C4-2B (cell line): Measurements from ENCODE around the gene TICAM2.

Experiments used
- CTCF ChIP-seq: fragments of 450-650 bp; conservative IDR thresholded peaks from 2 replicates; pipeline ENCODE4 v1.5.1; 2017; ENCODE audit warnings: mild to moderate bottlenecking
- ZFX ChIP-seq: fragments of 450-650 bp; IDR thresholded peaks from 2 replicates; pipeline ENCODE4 v1.6.1; 2017

GRCh38 chr5:115553082-115553481, 49.2 kb downstream of the TICAM2 start:
- TF ChIP-seq CTCF (no peak), ZFX (no peak)
